ELF-1 (cell line): ENCODE results near the gene RNF166.

Experiments used
- DNase-seq: peaks from one replicate; pipeline ENCODE4 v3.0.0-alpha.2; 2016; ENCODE audit warnings: low read depth, low spot score

RNF166 gene

DNA sequence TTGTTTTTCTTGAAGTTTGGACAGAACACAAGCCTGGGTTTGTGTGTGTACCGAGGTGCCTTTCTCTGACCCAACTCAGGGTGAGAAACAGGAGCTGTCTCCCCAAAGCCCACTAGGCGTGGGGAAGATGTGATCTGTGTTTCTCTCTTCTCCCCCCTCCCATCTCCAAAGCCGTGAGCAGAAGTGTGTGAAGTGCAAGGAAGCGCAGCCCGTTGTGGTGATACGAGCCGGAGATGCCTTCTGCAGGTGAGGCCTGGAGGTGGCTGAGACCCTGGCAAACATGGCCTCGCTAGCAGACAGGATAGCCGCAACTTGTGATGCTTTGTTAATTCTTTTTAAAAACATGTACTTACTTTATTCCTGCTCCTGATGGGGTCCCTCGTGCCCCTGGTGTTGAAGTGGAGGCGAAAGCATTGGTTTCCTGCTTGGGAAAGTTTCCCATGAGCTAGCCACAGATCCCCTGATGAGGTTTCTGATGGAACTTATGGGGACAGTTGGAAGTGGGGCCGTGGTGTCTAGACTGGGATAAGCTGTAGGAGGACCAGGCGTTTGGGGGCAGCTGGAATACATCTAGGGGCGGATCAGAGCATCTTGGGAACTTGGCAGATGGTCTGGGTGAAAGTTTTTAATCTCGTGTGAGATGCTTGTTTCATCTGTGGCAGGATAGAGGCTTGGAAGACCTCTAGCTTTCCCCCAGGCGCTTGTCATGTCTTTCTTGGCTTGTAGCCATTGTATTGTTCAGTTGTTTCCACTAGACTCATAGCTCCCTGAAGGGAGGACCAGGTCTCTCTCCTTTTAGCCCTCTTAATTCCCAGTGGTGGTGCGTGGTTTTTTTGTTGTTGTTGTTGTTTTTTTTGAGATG is 988 bp upstream of the RNF166 start:
- no peak for DNase-seq

DNA sequence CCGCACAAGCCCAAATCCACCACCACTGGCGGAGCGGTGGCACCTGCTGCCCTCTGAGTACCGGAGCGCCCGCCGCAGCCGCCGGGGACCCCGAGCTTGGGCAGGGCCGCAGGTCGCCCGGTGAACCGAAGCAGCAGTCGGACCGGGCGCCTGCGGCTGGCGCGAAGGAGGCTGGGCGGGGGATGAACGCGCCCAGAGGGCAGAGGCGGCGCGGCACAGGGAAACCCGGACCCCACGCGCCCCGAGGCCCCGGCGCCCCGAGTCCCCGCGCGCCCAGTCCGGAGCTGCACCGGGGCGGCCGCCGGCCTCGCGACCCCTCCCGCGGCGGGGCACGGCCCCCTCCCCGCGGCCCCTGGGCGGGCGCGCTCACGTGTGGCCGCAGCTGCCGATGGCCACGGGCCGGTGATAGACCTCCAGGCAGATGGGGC is 393 bp downstream of the RNF166 start:
- DNase-seq, result no peak

DNA sequence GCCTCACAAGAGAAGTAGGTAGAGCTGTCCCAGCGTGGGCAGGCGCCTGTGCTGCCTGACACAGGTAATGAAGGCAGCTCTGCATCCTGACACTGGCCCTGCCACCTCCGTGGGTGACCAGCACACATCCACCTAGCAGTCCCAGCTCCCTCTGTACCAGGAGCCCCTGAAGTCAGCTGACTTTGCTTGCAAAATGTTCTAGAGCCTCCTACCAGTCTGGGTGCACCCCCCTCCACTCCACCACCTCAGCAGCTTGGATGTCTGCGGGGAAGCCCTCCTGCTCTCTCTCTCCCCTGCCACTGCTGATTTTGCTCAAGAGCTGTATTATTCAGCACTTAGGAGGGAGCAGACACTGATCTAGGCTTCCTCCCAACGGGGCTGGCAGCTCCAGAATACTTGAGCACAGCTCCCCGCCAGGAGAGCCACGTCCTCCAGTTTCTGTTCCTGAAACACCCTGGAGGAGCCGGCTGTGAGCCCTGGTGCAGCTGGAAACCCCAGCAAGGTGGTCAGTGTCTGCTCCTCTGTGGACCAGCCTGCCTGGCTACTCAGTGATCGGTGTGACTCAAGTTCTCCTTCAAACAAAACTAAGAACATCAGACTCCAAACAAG is 1.0 kb downstream of the RNF166 start:
- no peak for DNase-seq

DNA sequence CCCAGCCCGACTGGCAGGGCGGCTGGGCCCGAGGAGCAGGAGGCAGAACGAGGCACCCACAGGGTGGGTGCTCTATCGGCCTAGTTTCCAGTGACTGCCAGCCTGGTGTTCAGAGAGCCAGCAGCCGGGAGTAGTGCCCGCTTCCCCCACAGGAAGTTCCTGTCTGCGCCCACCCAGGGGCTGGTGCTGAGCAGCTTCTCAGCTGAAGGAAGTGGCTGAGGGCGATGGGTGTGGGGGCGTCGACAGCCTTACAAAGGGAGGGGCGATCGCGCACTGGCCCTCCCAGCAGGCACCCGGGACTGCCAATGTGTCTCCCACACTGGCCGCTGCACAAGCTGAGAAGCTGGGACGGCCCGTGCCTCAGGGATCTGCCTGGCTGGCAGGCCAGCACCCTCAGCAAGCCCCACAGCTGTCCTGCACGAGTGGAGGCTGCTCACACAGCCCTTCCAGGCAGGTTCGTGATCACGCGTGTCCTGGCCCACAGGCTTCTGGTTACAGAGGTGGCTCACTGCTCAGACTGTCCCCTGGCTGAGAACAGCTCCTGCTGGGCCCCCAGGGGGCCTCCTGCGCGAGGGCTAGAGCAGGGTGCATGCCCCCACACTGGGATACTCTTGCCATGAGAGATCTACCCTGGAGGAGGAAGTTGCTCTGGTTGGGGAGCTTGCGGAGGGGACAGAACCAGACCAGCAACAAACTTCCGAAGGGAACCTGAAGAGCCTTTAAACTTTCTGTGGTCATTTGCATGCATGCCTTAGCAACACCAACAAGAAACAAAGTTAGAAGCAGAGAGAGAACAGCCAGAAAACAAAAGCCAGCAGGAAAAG is 2.5 kb downstream of the RNF166 start:
- no peak for DNase-seq

DNA sequence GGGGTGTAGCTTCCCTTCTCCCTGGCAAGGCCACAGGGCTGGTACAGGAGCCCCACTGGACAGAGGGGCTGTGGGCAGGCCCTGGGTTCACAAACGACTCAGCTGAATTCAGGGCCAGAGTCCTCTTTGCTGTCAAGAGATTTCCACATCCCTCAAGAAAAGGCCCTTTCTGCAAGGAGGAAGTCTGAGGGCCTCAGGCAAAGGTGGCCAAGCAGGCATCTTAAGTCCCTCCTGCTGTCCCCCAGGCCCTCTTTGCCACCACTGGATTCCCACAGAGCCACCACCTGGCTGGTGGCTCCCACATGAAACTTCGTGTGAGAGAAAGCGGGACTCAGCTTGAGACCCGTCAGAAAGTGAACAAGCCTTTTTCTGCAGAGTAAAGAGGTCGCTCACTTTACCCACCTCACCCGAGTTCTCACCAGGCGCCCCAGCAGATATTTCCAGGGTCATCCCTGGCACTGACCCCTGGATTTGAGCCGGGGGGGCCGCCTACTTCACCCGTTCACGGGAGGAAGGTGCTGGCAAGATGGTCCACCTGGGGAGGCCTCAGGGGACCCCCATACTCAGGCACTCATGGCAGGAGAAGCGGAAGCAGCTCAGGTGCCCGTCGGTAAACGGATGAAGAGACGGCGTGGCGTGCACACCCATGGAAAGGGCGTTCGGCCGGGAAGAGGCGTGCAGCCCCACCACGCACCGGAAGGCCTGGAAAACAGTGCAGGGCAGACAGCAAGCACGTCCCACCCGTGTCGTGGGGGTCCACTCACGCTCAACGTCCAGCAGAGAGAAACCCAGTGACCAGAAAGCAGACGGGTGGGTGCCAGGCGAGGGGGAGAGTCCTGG is 3.6 kb downstream of the RNF166 start:
- DNase-seq, result no peak

DNA sequence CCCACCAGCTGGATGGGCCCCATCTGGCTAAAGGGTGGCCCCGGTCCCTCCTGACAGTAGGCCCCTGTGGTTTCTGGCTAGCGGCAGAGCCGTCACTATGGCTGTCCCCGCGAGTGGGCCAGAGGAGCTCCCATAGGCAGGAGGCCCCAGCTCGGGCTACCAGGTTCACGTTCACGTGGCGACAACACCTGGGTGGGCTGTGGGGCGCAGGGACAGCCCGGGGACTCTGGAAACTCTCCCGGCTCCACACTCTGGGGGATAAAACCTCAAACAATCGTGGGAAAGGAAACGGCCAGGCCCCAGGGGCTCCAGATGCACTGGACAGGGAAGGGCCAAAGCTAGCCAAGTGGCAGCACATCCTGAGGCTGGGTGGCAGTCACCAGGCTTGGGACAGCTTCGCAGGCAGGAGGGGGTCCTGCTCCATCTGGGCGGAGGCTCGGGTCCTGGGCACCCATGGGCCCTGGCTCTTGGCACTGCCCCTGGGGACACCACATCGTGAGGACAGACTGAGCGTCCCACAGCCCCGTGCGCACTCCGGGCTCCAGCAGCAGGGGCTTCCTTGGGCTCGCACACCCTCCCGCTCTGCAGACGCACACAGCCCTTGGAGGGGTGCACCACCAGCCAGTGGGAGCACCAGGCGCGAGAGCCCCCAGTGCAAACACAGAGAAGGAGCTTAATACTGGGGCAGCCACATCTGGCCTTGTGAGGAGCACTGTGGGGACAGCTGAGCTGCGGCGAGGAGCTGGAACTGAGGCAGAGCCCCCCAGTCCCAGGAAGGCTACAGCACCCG is 4.4 kb downstream of the RNF166 start:
- DNase-seq, result no peak

DNA sequence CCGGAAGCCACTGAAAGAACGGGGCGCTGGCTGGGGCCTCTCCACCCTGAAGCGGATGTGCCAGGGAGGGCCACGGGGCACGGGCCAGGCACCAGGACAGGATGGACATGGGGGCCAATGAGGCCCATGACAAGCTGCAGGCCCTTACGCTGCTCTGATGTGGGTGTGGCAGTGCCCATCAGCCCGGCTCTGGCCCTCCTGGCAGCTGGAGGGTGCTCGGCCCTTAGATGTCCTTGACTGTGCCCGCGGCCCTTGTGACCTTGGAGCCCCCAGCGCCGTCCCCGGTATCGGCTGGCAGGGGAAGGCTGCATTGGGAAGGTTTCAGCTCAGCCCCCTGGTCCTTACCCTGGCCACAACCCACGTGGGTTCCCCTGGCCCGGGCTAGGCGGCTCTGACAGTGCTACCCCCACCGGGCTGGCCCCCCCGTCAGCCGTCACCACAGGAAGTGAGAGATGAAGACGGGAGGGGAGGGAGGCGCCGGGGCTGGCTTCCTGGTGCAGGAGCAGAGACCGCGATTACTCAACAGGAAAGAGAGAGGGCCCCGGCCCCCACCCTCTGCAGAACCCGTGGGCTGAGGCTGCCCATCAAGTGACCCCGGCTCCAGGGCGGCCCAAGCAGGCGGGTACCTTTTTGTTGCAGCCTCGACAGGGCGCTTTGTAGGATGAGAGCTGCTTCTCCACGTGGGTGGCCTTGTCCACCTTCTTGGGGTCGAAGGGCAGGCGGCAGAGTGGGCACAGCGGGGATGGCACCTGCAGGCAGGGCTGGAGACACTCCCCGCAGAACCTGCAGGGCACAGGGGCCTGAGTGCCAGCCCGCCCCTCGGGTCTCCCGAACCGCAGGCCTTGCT is 5.3 kb downstream of the RNF166 start:
- no peak for DNase-seq

DNA sequence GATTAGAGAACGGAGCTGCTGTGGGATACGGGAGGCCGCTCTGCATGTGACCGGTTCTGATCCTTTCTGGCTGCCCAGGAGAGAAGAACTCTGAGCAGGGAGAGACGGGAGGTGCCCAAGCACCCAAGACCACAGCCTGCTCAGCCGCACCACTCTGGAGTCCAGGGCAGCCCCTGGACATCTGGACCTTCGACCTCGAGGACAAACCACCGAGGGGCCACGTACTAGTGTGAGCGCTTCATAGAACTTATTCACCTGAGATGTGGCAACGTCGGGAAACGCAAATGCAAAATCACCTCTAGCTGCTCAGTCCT is 5.9 kb downstream of the RNF166 start:
- DNase-seq, result no peak

DNA sequence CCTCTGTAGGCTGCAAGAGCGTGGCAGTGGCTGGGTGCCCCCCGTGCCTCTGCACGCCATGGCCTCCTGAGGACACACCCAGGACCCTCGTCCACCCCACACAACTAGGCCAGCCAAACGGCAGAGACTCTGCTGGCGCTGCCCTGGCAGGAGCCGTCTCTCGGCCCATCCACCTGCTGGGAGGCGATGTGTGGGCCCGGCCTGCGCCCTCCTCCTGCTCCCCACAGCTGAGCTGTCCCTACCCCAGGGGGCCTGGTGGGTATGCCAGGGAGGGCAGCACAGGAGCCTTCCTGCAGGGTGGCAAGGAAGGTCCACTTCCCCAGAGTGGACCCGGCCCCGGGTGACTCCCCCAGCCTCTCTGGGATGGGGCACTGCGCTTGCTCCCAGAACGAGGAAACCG is 7.0 kb downstream of the RNF166 start:
- DNase-seq, result no peak

DNA sequence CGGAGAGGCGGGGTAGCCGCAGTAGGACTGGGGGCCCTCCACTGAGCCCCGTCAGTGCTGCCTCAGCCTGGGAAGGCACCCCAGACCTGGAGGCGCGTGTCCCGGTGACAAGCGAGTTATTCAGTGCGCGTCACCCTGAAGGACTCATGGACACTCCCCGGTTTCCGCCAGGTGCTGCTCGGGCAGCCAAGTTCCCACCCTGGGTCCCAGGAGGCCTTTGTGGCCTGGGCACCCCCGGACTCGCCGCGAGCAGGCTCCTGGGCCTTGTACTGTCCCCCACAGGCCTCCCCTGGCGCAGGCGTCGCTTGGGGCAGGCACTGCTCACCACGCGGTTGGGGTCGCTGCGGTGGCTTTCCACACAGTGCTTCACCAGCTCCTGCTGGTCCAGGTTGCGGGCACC is 7.6 kb downstream of the RNF166 start:
- no peak for DNase-seq

DNA sequence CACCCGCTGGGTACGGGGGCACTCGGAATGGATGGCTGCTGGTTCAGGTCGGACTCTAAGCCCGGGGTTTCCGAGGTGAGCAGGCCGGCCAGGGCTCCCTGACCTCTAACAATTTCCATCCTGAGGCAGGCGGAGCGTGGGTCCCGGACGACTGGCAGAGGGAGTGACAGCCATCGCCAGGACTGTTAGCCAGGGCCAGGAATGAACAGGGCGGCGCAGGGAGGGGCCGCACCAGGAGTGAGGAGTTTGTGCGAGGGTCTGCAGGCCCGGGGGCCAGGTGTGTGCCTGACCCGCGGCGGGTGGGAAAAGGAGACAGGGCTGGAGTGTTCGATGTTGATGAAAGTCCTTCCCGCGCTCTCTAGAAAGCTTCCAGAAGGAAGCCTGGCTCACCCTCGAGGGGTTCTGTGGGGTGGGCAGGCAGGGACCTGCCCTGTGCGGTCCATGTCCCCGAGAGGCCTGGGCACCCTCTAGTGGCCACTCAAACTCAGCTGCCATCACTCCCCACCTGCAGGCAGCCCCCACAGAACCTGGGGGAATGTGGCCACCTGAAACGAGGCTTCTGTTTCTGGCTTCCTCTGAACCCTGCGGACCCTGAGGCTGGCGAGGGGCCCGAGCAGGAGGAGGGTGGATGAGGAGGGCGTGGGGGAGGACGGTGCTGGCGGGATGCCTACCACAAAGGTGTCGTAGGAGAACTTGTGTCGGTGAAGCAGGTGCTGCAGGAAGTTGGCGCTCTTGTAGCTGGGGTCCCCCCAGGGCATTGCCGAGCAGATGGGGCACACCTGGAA is 8.2 kb downstream of the RNF166 start:
- peak; percentile 24 for DNase-seq

DNA sequence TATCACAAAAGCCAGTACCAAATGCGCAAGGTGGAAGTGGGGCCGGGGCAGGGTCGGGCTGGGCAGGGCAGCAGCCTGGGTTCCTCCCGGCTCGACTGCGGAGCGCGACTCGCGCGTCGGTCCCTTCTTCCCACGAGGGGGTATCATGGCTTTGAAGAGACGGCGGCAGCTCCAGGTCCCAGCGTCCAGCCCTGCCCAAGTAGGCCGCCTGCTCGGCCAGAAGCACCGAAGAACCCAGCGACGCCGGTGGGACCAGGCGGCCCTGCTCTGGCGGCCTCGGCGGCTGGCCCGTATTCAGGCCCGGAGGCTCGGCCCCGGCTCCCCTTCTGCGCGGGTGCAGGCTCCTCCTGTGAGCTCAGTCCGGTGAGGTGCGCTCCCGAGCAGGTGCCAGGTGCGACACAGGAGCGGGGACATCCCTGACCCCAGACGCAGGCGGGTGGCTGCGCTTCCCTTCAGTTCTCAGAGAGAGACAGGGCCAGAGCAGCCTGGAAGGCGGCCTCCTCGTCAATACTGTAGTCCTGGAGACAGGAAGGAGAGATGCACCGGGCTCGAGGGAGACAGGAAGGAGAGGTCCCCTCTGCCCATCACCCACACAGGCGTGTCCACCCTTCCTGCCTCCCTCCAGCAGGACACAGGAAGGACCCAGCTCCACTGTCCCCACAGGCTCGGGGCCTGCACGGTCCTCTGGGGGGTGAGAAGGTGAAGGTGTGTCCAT is 8.9 kb downstream of the RNF166 start:
- no peak for DNase-seq

DNA sequence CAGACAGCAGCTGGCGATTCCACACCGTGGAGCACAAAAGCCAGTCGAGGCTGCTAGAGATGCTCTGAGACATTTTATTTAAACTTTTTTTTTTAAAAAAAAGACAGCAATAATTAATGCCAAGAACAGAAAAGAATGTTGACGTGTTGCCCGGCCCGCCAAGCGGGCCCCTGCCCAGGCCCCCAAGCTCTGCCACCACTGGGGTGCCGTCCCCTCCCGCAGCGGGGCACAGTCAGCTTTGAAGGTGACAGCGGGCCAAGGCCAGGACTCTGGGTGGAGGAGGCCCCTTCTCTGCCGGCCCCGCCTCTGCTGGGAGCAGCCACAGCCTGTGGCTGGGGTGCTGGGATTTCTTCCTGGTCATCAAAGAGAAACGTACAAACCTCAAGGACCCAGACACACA is 9.8 kb downstream of the RNF166 start:
- DNase-seq, result no peak

DNA sequence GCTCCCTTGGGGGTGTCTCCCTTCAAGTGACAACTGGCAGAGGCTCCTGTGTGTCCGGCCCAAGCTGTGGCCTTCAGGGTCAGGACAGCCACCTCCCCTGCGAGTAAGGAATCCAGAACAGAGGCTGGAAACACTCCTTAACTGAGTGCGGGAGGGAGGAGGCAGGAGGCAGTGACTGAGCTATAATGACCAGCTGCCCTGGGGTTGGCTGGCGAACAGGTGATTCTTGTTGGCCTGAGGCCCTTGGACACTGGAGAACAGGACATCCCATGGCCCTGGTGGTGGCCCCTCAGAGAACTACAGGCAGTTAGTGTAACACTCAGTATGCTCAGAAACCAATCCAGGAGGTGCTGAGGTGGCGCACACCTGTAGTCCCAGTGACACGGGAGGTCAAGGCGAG is 10.5 kb downstream of the RNF166 start:
- DNase-seq, result no peak

DNA sequence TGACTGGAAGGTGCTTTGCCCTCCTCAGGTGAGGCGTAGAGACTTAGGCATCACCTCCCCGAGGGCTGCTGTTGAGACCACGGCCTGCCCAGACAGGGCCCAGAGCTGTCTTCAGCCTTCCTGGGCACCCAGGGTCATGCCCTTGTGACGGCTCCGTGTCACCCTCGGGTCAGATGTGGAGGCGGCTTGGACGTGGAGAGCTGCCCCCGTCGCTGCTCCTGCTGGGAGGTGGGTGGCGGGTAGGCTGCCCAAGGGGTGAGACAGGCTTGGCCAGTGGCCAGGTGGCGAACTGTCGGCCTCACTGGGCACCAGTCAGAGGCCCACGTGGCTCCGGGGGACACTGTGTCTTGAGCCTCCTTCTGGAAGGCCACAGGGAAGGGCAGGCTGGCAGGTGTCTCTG is 11.0 kb downstream of the RNF166 start:
- no peak for DNase-seq

DNA sequence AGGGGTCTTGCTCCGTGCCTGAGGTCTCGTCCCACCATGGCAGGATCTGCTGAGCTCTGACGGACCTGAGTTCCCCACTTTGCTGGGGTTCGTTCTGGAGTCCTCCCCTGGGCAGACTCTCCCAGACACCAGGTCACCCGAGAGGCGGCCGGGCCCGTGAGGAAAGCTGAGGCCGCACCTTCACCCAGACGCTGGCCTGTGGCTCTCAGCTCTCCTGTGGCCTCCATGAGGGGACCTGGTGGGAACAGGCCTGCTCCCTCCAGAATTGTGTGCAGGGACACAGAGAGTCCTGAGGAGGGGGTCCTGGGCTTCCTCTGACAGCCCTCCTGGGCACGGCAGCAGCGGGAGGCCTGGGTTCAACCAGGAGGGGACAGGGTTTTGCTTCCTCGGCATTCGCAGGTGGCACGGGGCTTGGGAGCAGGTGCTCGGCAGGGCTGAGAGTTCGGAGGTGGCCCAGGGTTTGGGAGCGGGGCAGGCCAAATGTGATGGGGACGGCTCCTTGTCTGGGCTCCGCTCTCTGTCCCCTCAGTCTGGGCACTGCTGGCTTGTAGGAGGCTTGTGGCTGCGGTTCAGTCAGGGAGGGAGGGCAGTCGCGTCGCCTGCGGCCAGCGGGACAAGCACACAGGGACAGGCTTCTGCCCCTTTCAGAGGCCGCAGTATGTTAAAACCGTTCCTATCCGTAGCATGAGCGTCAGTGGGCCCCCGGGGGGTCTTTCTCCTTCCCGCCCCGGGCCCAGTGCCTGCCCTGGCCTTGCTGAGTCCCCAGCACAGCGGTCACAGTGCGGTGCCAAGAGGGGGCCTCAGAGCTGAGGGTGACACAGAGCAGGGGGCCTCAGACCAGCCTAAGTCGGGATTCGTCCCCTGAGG is 11.8 kb downstream of the RNF166 start:
- no peak for DNase-seq

DNA sequence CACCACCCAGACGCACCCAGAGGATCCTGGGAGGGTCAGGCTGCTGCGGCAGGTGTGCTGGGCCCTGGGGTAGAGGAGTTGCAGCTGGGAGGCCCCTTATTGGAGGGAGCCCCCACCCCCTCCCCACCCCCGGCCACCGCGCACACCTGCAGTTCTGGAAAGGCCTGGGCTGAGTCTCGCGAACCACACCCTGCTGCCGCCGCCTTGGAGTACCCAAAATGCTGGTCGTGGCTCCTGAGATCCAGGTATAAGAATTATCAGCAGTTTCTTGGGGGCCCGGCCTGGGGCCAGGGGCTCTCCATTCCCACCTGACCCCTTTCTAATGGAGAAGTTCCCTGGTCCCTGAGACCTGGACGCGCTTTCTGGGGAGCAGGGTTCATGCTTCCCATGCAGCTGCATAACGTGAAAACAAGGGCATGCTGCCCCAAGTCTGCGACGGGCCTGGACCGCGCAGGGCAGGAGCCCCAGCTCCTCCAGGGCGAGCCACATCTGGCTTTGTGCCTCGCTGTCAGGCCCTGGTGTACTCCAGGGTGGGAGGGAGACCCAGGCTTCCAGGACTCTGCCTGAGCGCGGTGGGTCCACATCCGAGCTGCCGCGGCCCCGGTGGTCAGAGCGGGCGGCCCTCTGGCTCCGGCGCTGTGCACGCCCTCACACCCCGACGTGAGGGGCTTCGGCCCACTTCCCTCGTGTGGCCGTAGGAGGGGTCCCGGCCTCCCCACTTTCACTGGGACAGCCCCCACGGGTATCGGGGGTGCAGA is 12.6 kb downstream of the RNF166 start:
- DNase-seq, result no peak
